ENCODE results near the gene KYNU. TPM values are rescaled to one million over a fixed set of nuclear protein-coding genes. Genes with fewer than 3 reads are reported as not detected.

Gene KYNU
- total RNA-seq, 1 donor from 2014 or later = 2.7 TPM

- no peak overlapping the region for H3K4me3 ChIP-seq (ENCODE audit: low read depth, low read length)
- TF ChIP-seq CTCF (IDR thresholded peaks at IDR 0.05; ENCODE audit: insufficient read depth, low read length, poor library complexity, severe bottlenecking) = no peak
- H3K36me3 ChIP-seq (ENCODE audit: control insufficient read depth, insufficient read depth, low read length) = no peaks in the 10 kb centered on the region
- no peak for DNase-seq (ENCODE audit: low read depth)
- no peaks in the 10 kb centered on the region for H3K27me3 ChIP-seq (ENCODE audit: control insufficient read depth, insufficient read depth, low read length)
Measured at GRCh38 chr2:142937347-142937746, 59.9 kb downstream of the KYNU start.

GRCh38 chr2:142938240-142938639, 60.8 kb downstream of the KYNU start:
- no peak for TF ChIP-seq CTCF (IDR thresholded peaks at IDR 0.05; ENCODE audit: insufficient read depth, low read length, poor library complexity, severe bottlenecking)
- no peaks in the 10 kb centered on the region for H3K36me3 ChIP-seq (ENCODE audit: control insufficient read depth, insufficient read depth, low read length)
- H3K27me3 ChIP-seq (ENCODE audit: control insufficient read depth, insufficient read depth, low read length) = no peaks in the 10 kb centered on the region
- no peak overlapping the region for H3K4me3 ChIP-seq (ENCODE audit: low read depth, low read length)
- no peak for DNase-seq (ENCODE audit: low read depth)

- TF ChIP-seq CTCF (IDR thresholded peaks at IDR 0.05; ENCODE audit: insufficient read depth, low read length, poor library complexity, severe bottlenecking) = no peak
Measured at GRCh38 chr2:142940606-142941223, 63.3 kb downstream of the KYNU start.

GRCh38 chr2:142942690-142943089, 65.2 kb downstream of the KYNU start:
- Histone ChIP-seq H3K4me3 (ENCODE audit: low read depth, low read length) (no peak overlapping the region), H3K36me3 (ENCODE audit: control insufficient read depth, insufficient read depth, low read length) (no peaks in the 10 kb centered on the region), H3K27me3 (ENCODE audit: control insufficient read depth, insufficient read depth, low read length) (no peaks in the 10 kb centered on the region)
- TF ChIP-seq CTCF (IDR thresholded peaks at IDR 0.05; ENCODE audit: insufficient read depth, low read length, poor library complexity, severe bottlenecking) = no peak
- DNase-seq (ENCODE audit: low read depth) = no peak

More at GRCh38 chr2:142940606-142941223, 63.3 kb downstream of the KYNU start:
- no peak for DNase-seq (ENCODE audit: low read depth)
- Histone ChIP-seq H3K36me3 (ENCODE audit: control insufficient read depth, insufficient read depth, low read length) (no peaks in the 10 kb centered on the region), H3K4me3 (ENCODE audit: low read depth, low read length) (no peak overlapping the region), H3K27me3 (ENCODE audit: control insufficient read depth, insufficient read depth, low read length) (no peaks in the 10 kb centered on the region)

- TF ChIP-seq CTCF (IDR thresholded peaks at IDR 0.05; ENCODE audit: insufficient read depth, low read length, poor library complexity, severe bottlenecking) = no peak
- Histone ChIP-seq H3K4me3 (ENCODE audit: low read depth, low read length) (no peak overlapping the region), H3K36me3 (ENCODE audit: control insufficient read depth, insufficient read depth, low read length) (no peaks in the 10 kb centered on the region), H3K27me3 (ENCODE audit: control insufficient read depth, insufficient read depth, low read length) (no peaks in the 10 kb centered on the region)
- no peak for DNase-seq (ENCODE audit: low read depth)
Measured at GRCh38 chr2:142944264-142944663, 66.8 kb downstream of the KYNU start.

GRCh38 chr2:142944721-142945120, 67.3 kb downstream of the KYNU start:
- H3K27me3 ChIP-seq (ENCODE audit: control insufficient read depth, insufficient read depth, low read length) = no peaks in the 10 kb centered on the region
- no peak for DNase-seq (ENCODE audit: low read depth)
- no peak for TF ChIP-seq CTCF (IDR thresholded peaks at IDR 0.05; ENCODE audit: insufficient read depth, low read length, poor library complexity, severe bottlenecking)

More at GRCh38 chr2:142944721-142945120, 67.3 kb downstream of the KYNU start:
- no peaks in the 10 kb centered on the region for H3K36me3 ChIP-seq (ENCODE audit: control insufficient read depth, insufficient read depth, low read length)
- no peak overlapping the region for H3K4me3 ChIP-seq (ENCODE audit: low read depth, low read length)

Data from kidney epithelial cell (primary cell).